HG02973 (cell line): ENCODE data around the gene TRNP1.

Source experiments
- ATAC-seq: cut with Tn5 transposase; IDR thresholded peaks from one replicate; pipeline ENCODE4 v1.9.1; 2021; ENCODE audit warnings: moderate library complexity; ENCODE audit not compliant: unreplicated experiment

Gene TRNP1

DNA sequence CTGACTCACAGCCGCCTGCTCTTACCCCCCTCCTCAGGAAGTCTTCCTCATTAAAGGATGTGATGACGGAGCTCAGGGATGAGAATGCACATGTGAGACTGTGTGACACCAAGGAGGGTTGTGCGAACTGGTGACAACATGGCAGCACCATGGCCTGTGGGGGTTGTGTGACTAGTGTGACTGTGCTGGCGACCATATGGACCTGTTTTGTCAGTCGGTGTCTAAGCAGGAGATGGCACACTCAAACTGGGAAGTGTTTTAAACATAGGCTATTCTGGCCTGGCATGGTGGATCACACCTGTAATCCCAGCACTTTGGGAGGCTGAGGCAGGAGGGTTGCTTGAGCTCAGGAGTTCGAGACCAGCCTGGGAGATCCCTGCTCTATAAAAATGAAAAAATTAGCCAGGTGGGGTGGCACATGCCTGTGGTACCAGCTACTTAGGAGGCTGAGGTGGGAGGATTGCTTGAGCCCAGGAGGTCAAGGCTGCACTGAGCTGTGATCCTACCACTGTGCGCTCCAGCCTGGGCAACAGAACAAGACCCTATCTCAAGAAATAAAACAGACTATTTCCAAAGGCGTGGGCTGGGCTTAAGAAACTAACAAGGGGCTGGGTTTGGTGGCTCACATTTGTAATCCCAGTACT lies 7.4 kb downstream of the TRNP1 start:
- ATAC-seq = no peak

DNA sequence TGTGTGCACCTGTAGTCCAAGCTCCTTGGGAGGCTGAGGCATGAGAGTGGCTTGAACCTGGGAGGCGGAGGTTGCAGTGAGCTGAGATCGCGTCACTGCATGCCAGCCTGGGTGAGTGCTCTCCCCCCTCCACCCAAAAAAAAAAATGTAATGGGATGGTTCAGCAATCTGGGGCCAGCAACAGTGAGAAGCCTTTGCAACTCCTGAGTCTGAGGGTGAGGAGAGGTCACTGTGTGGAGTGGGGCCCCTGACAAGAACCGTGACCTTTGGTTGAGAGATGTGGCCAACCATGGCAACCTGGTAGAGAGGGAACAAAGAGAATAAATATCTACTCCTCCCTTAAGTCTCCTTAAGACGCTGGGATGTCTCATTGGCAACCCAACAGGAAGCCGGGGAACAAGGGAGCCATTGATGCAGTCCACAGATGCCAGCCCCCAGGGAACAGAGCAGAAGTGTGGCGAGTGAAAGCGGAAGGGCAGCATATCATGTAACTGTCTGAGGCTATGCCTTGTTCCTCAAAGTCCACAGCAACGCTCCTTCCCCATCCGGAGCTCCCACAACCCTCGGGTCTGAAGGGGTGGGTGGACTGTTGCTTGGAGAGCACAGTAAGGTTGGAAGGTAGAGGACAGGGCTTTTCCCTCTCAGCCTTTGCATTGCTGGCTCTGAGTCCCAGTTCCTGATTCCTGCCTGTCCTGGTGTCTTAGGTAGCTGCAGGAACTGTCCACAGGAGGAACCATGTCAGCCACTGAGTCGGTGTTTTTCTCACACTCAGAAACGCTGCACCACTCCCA lies 8.3 kb downstream of the TRNP1 start:
- no peak for ATAC-seq

DNA sequence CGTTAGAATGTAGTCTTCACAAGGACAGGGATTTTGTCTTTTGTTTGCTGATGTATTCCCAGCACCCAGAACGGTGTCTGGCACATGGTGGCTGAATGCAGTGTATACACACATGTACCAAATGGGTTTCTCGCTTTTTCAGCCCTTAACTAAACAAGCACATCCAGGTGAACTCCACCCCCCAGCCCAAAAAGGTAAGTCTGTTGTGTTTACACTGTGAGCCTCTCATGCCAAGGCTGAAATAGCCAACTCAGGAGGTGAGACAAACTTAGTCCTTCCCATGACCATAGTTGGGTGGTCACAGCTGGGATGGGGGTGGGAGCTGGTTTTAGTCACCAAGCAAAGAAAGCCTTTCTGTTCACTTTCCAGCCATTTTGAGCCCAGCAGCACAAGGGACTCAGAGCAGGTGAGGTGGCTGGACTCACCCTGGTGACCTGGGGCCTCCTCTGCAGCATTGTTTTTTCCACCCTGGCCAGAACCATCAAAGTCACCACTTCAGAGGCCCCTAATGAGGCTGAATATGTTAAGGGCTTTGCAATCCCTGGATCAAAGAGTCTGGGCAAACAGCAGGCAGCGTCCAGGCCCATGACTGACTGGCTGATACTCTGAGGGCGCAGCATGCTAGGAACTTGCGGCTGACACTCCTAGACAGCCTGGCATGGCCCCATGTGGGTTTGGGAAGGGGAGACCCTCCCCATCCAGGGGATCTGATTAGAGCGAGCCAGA lies 10.4 kb downstream of the TRNP1 start:
- ATAC-seq = no peak

DNA sequence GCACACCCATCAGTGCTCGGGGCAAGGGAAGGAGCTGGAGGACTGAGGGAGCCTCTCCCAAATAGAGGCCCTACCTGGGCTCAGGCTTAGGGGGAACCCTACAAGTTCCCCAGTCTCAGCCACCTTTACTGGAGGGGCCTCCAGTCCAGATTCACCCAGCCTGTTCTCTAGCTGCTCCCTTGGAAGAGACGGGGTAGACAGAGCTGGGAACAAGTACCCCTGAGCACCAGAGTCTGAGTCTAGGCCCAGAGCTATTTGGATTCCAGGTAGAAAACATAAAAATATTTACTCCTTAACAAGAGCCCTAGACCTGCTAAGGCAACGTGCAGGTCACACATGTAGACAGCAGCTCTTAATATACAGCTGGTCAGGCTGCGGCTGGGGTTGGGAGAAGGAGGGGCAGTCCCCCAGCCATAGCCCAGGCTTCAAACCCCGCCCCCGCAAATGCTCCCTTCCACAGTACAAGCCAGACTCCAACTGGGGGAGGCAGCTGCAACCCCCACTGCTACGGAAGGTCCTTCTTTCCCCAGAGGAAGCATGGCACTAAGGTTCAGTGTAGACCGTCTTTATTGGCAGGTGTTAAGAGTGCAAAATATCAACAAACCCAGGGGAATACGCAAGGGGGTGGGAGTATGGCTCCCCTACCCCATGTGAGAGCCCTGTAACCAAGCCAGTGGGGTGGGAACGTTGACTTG lies 11.1 kb downstream of the TRNP1 start:
- ATAC-seq = no peak

DNA sequence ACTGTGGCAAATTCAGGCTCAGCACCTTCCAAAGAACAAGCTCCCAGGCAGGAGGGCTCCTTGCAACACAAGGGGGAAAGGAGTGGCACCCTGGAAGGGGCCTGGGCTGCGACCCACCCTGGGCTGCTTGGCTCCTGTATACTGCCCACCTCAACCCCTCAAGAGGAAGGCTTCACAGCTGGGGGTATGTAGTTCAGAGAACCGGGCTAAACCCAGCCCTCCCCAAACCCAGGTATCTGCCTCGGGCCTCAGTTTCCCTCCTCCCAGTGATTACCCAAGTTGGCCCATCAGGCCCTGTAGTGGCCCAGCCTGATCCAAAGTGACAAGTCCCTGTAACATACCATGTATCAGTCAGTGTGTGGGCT lies 11.7 kb downstream of the TRNP1 start:
- ATAC-seq = no peak

GRCh38 chr1:27005648-27006496 lies 12.4 kb downstream of the TRNP1 start:
- no peak for ATAC-seq

GRCh38 chr1:27006683-27007082 lies 13.2 kb downstream of the TRNP1 start:
- no peak for ATAC-seq

- ATAC-seq = no peak
These were observed 14.6 kb downstream of the TRNP1 start for GRCh38 chr1:27007909-27008582.

DNA sequence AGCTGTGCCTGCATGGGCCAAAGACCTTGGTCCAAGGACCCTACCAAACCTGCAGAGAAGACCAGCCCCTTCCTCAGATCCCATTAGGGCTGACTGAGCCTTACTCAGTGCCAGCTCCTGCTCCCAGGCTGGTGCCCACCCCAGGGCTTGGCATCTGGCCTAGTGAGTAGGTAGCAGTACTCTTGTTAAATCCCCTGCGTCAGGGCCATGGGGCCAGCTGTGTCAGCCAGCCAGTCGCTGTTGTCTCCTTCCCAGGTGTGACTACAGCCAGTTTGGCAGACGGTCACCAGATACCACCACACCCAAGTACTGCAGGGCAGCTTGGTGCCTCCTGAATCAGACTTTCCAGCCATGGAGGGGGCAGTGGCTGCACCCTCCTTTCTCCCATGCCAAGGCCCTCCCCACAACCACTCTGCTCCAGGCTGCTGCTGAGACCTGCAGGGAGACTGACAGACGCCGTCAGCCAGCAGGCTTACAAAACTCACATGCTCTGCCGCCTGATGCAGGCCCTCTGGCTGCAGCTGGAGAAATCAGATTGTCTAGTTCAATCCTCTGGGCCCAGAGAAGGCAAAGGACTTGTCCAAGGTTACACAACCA lies 16.2 kb downstream of the TRNP1 start:
- ATAC-seq = no peak

DNA sequence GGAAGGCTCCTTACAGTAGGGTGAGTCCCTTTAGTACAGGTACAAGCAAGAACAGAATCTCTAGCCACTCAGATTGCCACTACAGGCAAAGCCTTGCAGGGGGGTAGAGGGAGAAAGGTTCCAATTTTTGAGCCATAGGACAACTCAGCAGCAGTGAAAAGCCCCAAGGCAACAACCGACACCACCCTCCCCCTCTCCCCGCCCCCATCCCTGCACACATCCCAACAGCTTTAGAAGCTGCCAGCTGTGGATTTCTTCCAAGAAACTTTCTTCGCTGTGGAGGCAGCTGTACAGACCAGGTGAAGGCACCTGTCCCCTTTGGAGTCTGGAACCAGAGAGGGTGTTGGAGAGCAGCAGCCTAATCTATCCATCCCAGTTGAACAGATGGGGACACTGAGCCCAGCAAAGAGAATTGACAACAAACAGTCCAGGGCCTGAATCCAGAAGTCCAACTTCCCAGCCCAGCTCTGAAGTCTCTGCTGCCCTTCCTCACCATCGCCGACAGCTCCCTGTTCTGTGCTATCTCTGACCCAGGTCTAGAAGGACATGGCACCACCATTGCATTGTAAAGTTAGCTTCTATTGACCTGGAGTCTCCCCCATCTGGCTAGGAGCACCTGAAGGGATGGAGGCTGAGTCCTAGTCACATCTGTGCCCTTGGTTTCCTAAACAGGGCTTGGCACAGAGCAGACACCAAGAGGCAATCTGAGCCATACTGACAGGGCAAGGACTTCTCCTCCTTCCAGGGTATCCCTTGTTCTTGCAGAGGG lies 16.9 kb downstream of the TRNP1 start:
- no peak for ATAC-seq

GRCh38 chr1:27011058-27011764 lies 17.7 kb downstream of the TRNP1 start:
- ATAC-seq = no peak

- ATAC-seq = no peak
These were observed 18.6 kb downstream of the TRNP1 start for GRCh38 chr1:27011976-27012563.

DNA sequence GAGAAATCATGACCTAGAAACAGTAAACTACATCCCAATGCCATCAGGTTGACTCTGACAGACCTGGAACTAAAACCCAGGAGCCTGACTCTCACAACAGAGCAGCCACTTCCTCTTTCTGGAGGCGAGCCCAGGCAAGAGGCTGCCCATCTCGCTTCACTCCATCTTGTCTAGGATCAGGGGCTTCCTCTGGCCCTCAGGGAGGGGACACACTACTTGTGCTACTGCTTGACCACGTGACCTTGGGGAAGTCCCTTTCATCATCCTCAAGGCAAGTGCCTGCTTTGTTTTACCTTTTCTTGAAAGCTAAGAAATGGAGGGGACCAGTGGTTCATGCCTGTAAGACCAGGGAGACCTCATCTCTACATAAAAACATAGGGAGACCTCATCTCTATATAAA lies 21.8 kb downstream of the TRNP1 start:
- no peak for ATAC-seq

- no peak for ATAC-seq
These were observed 22.9 kb downstream of the TRNP1 start for GRCh38 chr1:27016376-27016775.

DNA sequence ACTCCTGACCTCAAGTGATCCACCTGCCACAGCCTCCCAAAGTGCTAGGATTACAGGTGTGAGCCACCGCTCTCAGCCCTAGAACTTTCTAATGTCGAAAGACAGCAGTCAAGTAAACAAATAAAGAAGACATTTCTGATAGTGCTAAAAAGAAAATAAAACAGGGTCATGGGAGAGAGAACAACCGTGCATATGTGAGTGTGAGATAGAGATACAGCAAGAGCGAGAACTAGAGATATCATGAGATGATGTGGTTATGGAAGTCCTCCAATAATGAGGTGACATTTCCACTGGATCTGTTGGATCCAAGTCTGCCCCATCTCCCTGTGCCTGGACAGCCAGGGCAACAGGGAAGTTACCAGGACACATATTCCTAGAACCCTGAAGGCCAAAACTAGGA lies 23.7 kb downstream of the TRNP1 start:
- ATAC-seq = no peak

GRCh38 chr1:27018316-27018715 lies 24.8 kb downstream of the TRNP1 start:
- no peak for ATAC-seq

GRCh38 chr1:27021354-27022031 lies 28.0 kb downstream of the TRNP1 start:
- no peak for ATAC-seq
